GM12892 (cell line): ENCODE results near the gene HACD1.

ENCODE experiments used
- POLR2A ChIP-seq: IDR thresholded peaks from 2 replicates; pipeline ENCODE4 v1.6.1; 2011; ENCODE audit warnings: low read depth, low read length, control low read depth
- TAF1 ChIP-seq: IDR thresholded peaks from 2 replicates; pipeline ENCODE4 v1.6.1; 2011; ENCODE audit warnings: low read depth, mild to moderate bottlenecking, control low read depth, low read length, borderline replicate concordance

DNA sequence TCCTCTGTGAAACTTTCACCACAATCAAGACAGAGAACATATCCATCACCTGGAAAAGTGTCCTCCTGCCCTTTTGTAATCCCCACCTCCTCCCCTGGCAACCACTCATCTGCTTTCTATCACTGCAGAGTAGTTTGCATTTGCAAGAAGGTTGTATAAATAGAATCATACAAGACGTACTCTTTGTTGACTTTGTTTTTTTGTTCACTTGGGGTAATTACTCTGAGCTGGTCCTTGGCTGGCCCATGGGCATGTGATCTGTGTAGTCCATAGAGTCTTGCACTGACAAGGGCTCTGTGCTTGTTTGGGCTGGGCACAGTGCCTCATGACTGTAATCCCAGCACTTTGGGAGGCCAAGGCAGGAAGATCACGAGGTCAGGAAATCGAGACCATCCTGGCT, 7.8 kb upstream of the HACD1 start:
- TF ChIP-seq POLR2A, result no peak
- no peak for TF ChIP-seq TAF1
